HepG2 (cell line): ENCODE data around the gene PTGR1.

Source experiments
- STAT5B ChIP-seq: sonication (generic); formaldehyde crosslinking; IDR thresholded peaks from 2 replicates; pipeline ENCODE4 v1.4.0; 2020; ENCODE audit warnings: missing genetic modification reagents
- TRIM22 ChIP-seq: fragments of 450-650 bp; IDR thresholded peaks from 2 replicates; pipeline ENCODE4 v1.6.1; 2017
- ZNF740 ChIP-seq: sonication (generic); formaldehyde crosslinking; IDR thresholded peaks from 2 replicates; pipeline ENCODE4 v1.4.0; 2020; ENCODE audit warnings: missing genetic modification reagents

GRCh38 chr9:111524731-111525055 lies 74.8 kb downstream of the PTGR1 start:
- TF ChIP-seq ZNF740 (CRISPR knock-in tag) (no peak), STAT5B (CRISPR knock-in tag) (no peak), TRIM22 (no peak)
